GM21390 (cell line): ENCODE data around the gene AURKAIP1.
A peak's percentile ranks its signal among the peaks of the same experiment; 100 is the strongest.
"Not testable (repeated sequence)": the region's sequence is repeated elsewhere in the genome, so short reads cannot be mapped to it uniquely, and the experiment has no call there.

Experiments
- ATAC-seq: cut with Tn5 transposase; IDR thresholded peaks from one replicate; pipeline ENCODE4 v1.9.1; 2021; ENCODE audit not compliant: unreplicated experiment

The AURKAIP1 gene

DNA sequence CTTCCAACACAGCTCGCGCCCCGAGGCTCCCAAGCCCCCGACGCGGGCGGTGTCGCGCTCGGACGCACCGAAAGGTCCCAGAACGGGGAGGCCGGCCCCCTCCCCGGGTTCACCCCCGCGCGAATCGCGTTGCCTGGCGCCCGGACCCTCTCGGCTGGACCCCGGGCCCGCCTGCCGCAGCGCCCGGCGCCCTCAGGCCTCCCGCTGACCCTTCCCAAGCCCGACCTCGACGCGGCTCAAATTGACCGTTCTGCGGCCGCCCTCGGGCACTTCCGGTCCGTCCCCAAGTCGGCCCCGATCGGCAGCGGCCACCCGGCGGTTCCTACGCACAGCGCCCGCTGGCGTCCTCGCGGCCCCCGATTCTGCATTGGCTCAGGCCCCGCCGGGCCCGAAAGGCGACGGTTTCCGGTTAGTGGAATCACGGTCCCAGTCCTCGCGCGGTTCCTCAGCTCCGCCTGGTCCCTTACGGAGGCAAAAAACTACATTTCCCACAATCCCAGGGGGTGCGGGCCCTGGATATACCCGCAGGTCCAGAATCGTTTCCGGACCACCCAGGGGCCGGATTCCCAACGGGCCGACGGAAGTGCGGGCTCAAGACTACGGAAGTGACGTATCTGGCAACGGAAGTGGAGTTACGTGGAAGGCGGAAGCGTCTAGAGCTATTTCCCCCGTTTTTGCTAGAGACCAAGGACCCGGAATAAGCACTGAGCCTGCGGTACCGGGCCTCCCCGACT lies at the start of gene AURKAIP1:
Gene AURKAIP1, minus strand, starts transcription at position 279 of the 734 bp plus-strand sequence. CDS start 451 bp downstream, outside the sequence.
- peak; percentile 83 for ATAC-seq

DNA sequence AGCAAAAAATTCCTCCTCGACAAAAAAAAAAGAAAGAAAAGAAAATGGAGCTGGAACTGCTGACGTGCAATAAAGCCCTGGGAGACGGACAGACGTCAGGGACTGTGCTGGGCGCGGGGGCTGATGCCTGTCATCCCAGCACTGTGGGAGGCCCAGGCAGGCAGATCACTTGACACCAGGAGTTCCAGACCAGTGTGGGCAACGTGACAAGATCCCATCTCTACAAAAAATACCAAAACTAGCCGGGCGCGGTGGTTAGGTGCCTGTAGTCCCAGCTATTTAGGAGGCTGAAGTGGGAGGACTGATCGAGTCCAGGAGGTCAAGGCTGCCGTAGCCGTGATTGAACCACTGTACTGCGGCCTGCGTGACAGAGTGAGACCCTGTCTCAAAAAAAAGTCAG lies 49.7 kb upstream of the AURKAIP1 start:
- ATAC-seq, result no peak

- ATAC-seq, result no peak
Measured at GRCh38 chr1:1423245-1423597, 48.2 kb upstream of the AURKAIP1 start.

DNA sequence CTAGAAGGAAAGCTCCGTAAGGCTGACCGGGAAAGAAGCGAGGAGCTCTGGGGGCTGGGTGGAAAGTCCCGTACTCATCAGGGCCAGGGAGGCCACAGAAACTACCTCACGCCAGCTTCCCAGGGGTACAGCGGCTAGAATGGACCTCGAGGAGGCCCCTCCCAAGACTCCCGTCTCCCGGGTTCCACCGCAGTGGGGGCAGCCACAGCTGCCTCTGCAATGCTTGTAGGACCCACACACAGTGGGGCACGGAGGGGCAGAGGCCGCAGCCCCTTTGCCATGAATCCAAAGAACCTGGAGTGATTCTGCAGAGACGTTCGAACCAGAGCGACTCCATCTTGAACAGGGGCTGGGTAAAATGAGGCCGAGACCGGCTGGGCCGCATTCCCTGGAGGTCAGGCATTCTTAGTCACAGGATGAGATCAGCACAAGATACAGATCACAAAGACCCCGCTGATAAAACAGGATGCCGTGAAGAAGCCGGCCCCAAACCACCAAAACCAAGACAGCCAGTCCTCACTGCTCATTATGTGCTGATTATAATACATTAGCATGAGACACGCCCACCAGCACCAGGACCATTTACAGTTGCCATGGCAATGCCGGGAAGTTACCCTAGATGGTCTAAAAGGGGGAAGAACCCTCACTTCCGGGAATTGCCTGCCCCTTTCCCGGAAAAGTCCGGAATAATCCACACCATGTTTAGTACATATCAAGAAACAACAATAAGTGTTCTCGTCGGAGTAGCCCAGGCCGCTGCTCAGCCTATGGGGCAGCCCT lies 47.6 kb upstream of the AURKAIP1 start:
- no peak for ATAC-seq

DNA sequence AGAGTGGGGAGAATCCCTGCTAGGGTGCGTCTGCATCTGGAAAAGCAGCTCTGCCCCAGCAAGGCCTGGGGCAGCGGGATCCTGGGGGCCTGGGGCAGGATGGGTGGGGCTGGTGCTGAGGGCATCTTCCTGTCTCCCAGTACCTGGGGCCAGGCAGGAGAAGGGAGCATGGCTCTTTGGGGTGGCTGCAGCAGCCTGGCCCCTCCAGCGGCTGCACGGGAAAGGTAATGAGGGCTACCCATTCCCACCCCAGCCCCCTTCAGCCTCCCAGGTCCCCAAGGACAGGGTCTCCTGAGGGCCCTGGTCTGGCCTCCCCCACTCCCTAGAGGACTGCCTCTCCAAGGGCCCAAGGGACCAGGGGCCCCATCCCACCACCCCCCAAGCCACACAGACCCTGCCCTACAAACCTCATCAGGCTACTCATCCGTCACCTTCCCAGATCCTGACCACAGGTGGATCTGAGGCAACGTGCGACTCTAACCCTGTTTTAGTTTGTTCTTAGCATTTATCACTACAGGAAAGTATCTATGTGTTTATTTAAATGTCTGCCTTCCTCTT lies 47.0 kb upstream of the AURKAIP1 start:
- no peak for ATAC-seq

GRCh38 chr1:1421147-1421906 lies 46.3 kb upstream of the AURKAIP1 start, which contains the start of gene ANKRD65:
ANKRD65 (minus strand) TSS chr1:1421276; CDS start chr1:1421005, 271 bp downstream.
- ATAC-seq, result no peak

GRCh38 chr1:1420654-1421141 lies 45.7 kb upstream of the AURKAIP1 start:
- ATAC-seq, result no peak

DNA sequence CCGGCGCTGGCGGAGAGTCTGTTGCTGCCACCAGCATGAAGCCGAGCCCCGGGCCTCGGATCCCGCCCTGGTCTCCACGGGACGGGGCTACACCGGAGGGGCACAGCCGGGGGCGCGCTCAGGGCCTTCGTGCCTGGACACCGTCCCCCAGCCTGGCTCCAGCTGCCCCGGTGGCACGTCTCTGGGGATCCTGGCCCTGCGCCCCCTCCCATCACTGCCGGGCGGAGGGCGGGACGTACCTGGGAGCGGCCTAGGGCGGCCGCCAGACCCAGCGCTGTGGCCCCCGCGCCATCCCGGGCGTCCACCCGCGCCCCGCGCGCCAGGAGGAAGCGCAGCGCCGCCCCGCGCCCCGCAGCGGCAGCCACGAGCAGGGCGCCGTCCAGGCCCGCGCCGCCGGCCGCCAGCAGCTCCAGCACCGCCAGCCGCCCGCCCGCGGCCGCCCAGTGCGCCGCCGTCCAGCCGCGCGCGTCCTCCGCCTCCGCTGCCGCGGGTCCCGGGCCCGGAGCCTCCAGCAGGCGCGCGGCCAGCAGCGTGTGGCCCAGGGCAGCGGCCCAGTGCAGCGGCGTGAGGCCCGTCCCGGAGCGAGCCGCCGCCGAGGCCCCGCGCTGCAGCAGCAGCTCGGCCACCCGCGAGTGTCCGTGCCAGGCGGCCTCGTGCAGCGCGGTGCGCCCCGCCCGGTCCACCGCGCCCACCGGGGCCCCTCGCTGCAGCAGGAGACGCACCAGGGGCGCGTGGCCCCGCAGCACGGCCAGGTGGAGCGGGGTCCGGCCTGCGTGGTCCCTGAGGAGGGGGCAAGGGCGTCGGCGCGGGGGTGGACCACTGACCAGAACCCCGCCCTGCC lies 45.0 kb upstream of the AURKAIP1 start:
- ATAC-seq, result no peak

DNA sequence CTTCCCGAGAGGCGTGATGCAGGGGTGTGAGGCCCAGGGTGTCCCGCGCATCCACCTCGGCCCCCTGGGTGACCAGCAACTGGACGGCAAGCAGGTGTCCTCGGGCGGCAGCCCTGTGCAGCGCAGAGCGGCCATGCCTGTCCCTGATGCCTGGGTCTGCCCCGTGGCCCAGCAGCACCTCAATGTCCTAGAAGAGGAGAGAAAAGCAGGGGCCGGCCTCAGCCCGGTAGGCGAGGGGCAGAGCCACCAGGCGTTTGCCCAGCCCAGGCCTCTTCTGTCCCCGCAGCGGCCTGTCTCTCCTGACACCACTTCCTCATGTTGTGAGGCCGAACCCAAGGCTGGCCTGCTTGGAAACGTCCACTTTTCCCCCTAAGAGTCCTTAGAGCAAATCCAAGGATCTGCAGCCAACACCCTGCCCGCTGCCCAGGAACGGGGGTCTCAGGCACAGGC lies 44.4 kb upstream of the AURKAIP1 start:
- no peak for ATAC-seq

- ATAC-seq, result no peak
Measured at GRCh38 chr1:1418464-1419362, 43.7 kb upstream of the AURKAIP1 start.

DNA sequence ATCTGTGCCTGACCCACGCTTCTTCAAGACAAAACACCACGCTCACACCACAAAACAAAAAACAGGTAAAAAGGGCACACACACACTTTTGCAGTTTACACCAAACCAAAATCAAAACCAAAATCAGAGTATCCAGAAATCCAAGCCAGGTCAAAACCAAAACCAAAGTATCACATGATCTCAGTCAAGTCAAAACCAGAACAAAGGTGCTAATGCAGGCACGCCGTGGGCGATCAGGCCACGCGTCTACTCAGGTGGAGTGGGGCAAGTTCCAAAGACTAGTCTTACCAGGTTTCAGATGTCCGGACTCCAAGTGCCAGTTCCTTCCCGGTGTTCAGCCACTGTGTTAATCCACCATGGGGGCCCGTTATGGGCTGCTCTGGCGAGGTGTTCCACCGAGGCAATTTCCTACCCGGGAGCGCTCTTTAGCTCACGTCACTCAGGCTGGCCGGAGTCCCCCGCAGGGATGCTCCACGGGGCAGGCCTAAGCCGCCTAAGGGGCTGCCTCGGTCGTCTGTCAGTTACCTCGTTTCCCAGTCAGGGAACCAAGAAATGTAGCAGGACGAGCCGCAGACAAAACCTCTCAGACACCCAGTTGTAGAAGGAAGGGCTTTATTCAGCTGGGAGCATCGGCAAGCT lies 42.9 kb upstream of the AURKAIP1 start:
- ATAC-seq, result not testable (repeated sequence)

GRCh38 chr1:1417396-1417795 lies 42.4 kb upstream of the AURKAIP1 start:
- ATAC-seq, result not testable (repeated sequence)

DNA sequence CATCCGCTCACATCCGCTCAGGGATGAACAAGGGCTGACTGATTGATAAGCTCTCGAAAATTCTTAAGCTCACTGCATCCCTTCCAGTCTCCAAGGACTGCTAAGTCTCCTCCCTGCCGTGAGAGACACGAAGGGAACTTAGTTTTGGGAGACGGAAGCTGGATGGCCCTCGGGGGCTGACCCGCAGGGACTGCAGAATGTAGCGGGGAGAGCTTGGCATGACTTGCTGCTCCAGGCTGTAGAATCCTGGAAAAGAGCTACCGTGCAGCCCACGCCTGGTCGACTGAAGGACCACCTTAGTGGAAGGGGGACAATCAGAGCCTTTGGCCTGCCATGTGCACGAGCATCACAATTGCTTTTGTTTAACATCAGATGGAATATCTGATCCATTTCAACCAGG lies 40.7 kb upstream of the AURKAIP1 start:
- ATAC-seq, result no peak

GRCh38 chr1:1412311-1412902 lies 37.4 kb upstream of the AURKAIP1 start:
- not testable (repeated sequence) for ATAC-seq

- ATAC-seq, result no peak
Measured at GRCh38 chr1:1411626-1412025, 36.6 kb upstream of the AURKAIP1 start.

- not testable (repeated sequence) for ATAC-seq
Measured at GRCh38 chr1:1410238-1410637, 35.2 kb upstream of the AURKAIP1 start.

DNA sequence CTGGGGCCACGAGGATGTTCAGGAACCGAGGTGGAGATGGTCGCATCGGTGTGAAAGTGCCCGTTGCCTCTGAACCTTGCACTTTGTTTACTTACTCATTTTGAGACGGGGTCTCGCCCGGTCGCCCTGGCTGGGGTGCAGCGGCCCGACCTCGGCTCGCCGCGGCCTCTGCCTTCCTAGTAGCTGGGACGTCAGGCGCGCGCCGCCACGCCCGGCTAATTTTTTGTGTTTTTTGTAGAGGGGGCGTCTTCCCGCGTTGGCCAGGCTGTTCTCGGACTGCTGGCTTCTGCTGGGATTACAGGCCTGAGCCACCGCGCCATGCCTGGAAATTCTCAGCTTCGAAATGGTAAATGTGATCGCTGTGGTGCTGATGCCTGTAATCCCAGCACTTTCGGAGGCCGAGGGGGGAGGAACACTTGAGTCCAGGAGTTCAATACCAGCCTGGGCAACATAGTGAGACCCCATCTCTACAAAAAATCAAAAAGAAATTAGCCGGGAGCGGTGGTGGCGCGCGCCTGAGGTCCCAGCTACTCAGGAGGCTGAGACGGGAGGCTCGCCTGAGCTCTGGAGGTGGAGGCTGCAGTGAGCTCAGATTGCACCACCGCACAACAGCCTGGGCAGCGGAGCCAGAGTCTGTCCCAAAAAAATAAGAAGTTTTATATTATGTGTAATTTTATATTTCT lies 32.8 kb upstream of the AURKAIP1 start:
- ATAC-seq, result peak; percentile 20
